Neural cell (in vitro differentiated cells): Measurements from ENCODE around the gene GSN. TPM values are rescaled to one million over a fixed set of nuclear protein-coding genes. Genes with fewer than 3 reads are reported as not detected.

ENCODE experiments used
- H2AFZ ChIP-seq: fragments of 200-600, 300-800 bp; sonication (generic), shearing (Covaris generic); 2 replicates; pipeline ENCODE4 v1.6.0; 2014; ENCODE audit warnings: low read depth, mild to moderate bottlenecking, antibody characterized with exemption, low read length, moderate library complexity
- H3F3A ChIP-seq: fragments of 200-600 bp; shearing (Covaris generic); 2 replicates; pipeline ENCODE4 v1.6.1; 2016; ENCODE audit warnings: mild to moderate bottlenecking, moderate library complexity, mixed read lengths, antibody characterized with exemption, low read length; ENCODE audit not compliant: insufficient read depth, poor library complexity, severe bottlenecking
- H3K27ac ChIP-seq: fragments of 200-600, 300-800 bp; sonication (generic), shearing (Covaris generic); 2 replicates; pipeline ENCODE4 v1.5.1; 2014; ENCODE audit warnings: mild to moderate bottlenecking, low read length, moderate library complexity
- H3K27me3 ChIP-seq: fragments of 300-800, 200-600 bp; sonication (generic), shearing (Covaris generic); 2 replicates; pipeline ENCODE4 v1.6.0; 2014; ENCODE audit warnings: mild to moderate bottlenecking, low read depth, low read length, moderate library complexity; ENCODE audit not compliant: insufficient read depth
- H3K36me3 ChIP-seq: fragments of 300-800, 200-600 bp; sonication (generic), shearing (Covaris generic); 2 replicates; pipeline ENCODE4 v1.5.1; 2014; ENCODE audit warnings: mild to moderate bottlenecking, antibody characterized with exemption, low read length, moderate library complexity; ENCODE audit not compliant: insufficient read depth
- H3K4me2 ChIP-seq: fragments of 300-800, 200-600 bp; sonication (generic), shearing (Covaris generic); 2 replicates; pipeline ENCODE4 v1.6.0; 2014; ENCODE audit warnings: mild to moderate bottlenecking, low read length
- H3K4me3 ChIP-seq: fragments of 300-800, 200-600 bp; sonication (generic), shearing (Covaris generic); 2 replicates; pipeline ENCODE4 v1.5.1; 2014; ENCODE audit warnings: mild to moderate bottlenecking, low read length, moderate library complexity
- H3K79me2 ChIP-seq: fragments of 200-600 bp; shearing (Covaris generic); replicated peaks from 2 replicates; pipeline ENCODE4 v1.6.0; 2014; ENCODE audit warnings: mild to moderate bottlenecking, low read length, moderate library complexity; ENCODE audit not compliant: insufficient read depth
- H3K9ac ChIP-seq: fragments of 300-800, 200-600 bp; sonication (generic), shearing (Covaris generic); 2 replicates; pipeline ENCODE4 v1.6.1; 2016; ENCODE audit warnings: mild to moderate bottlenecking, low read length, mixed read lengths
- H3K9me2 ChIP-seq: fragments of 200-600 bp; shearing (Covaris generic); 2 replicates; pipeline ENCODE4 v1.6.1; 2016; ENCODE audit warnings: mild to moderate bottlenecking, low read length, mixed read lengths; ENCODE audit not compliant: insufficient read depth
- H3K9me3 ChIP-seq: fragments of 200-600, 300-800 bp; sonication (generic), shearing (Covaris generic); 2 replicates; pipeline ENCODE4 v1.6.1; 2016; ENCODE audit warnings: mild to moderate bottlenecking, mixed run types, low read length, moderate library complexity, mixed read lengths
- H4K20me1 ChIP-seq: fragments of 200-600 bp; shearing (Covaris generic); 2 replicates; pipeline ENCODE4 v1.6.1; 2016; ENCODE audit warnings: mild to moderate bottlenecking, mixed run types; ENCODE audit not compliant: insufficient read depth
- CTCF ChIP-seq: fragments of 450-650 bp; IDR thresholded peaks from 2 replicates; pipeline ENCODE4 v1.5.1; 2014; ENCODE audit warnings: antibody characterized with exemption, mild to moderate bottlenecking, moderate library complexity; ENCODE audit not compliant: poor library complexity, severe bottlenecking
- EP300 ChIP-seq: fragments of 450-650 bp; conservative IDR thresholded peaks from 2 replicates; pipeline ENCODE4 v1.6.1; 2014; ENCODE audit warnings: antibody characterized with exemption, mild to moderate bottlenecking, moderate library complexity; ENCODE audit not compliant: poor library complexity, severe bottlenecking
- EZH2 ChIP-seq: fragments of 200-600, 300-800 bp; shearing (Covaris generic), sonication (generic); IDR thresholded peaks from 2 replicates; pipeline ENCODE4 v1.6.1; 2014; ENCODE audit warnings: antibody characterized with exemption, low read length, borderline replicate concordance, mild to moderate bottlenecking; ENCODE audit not compliant: insufficient read depth, poor library complexity, severe bottlenecking
- MXI1 ChIP-seq: fragments of 450-650 bp; conservative IDR thresholded peaks from 2 replicates; pipeline ENCODE4 v1.6.1; 2014; ENCODE audit warnings: antibody characterized with exemption, mild to moderate bottlenecking; ENCODE audit not compliant: poor library complexity, severe bottlenecking
- POLR2AphosphoS5 ChIP-seq: IDR thresholded peaks from 2 replicates; pipeline ENCODE4 v1.6.1; 2012
- RAD21 ChIP-seq: fragments of 450-650 bp; conservative IDR thresholded peaks from 2 replicates; pipeline ENCODE4 v1.6.1; 2014; ENCODE audit warnings: antibody characterized with exemption, mild to moderate bottlenecking, moderate library complexity
- REST ChIP-seq: IDR thresholded peaks from 2 replicates; pipeline ENCODE4 v1.6.1; 2012; ENCODE audit warnings: borderline replicate concordance
- SMC3 ChIP-seq: fragments of 450-650 bp; conservative IDR thresholded peaks from 2 replicates; pipeline ENCODE4 v1.6.1; 2014; ENCODE audit warnings: antibody characterized with exemption, mild to moderate bottlenecking, moderate library complexity; ENCODE audit not compliant: poor library complexity
- TAF1 ChIP-seq: IDR thresholded peaks from 2 replicates; pipeline ENCODE4 v1.6.1; 2012; ENCODE audit warnings: low read depth
- polyA plus RNA-seq: library from polyadenylated mRNA; depleted of rRNA; stranded (reverse); fragments of >200 nt; gene quantifications from 2 replicates; pipeline ENCODE4 v1.2.3, GENCODE V29; 2014

Gene GSN
- polyA plus RNA-seq, 1 donor from 2014 or later, result 2.4 TPM

GRCh38 chr9:121283856-121284732 lies 16.1 kb downstream of the GSN start:
- no peaks in the 10 kb centered on the region for H3K36me3 ChIP-seq
- H3K4me3 ChIP-seq, result no peak overlapping the region
- no peaks in the 10 kb centered on the region for H3K79me2 ChIP-seq
- no peaks in the 10 kb centered on the region for H3F3A ChIP-seq
- H3K9me3 ChIP-seq, result no peaks in the 10 kb centered on the region
- H3K27me3 ChIP-seq, result no peaks in the 10 kb centered on the region
- H3K27ac ChIP-seq, result no peak overlapping the region
- TF ChIP-seq EZH2 (no peak), EP300 (no peak), REST (no peak), RAD21 (no peak), TAF1 (no peak), CTCF (no peak), MXI1 (no peak), SMC3 (no peak), POLR2AphosphoS5 (no peak)
- no peaks in the 10 kb centered on the region for H4K20me1 ChIP-seq
- no peak overlapping the region for H2AFZ ChIP-seq
- no peaks in the 10 kb centered on the region for H3K9me2 ChIP-seq
- no peak overlapping the region for H3K4me2 ChIP-seq
- H3K9ac ChIP-seq, result no peak overlapping the region

- Histone ChIP-seq H3K36me3 (no peaks in the 10 kb centered on the region), H3K4me2 (no peak overlapping the region), H2AFZ (no peak overlapping the region), H3K9ac (no peak overlapping the region), H3K79me2 (no peaks in the 10 kb centered on the region), H3K4me3 (no peak overlapping the region), H4K20me1 (no peaks in the 10 kb centered on the region), H3F3A (no peaks in the 10 kb centered on the region), H3K27ac (no peak overlapping the region), H3K9me2 (no peaks in the 10 kb centered on the region), H3K9me3 (no peaks in the 10 kb centered on the region), H3K27me3 (no peaks in the 10 kb centered on the region)
- no peak for TF ChIP-seq EZH2
- no peak for TF ChIP-seq REST
- TF ChIP-seq TAF1, result no peak
- no peak for TF ChIP-seq POLR2AphosphoS5
- TF ChIP-seq CTCF, result no peak
- no peak for TF ChIP-seq RAD21
- TF ChIP-seq MXI1, result no peak
These were observed 16.9 kb downstream of the GSN start for GRCh38 chr9:121284733-121285451.
